EL (cell line): Measurements from ENCODE around the gene SPANXB1.
"Not testable (repeated sequence)": the region's sequence is repeated elsewhere in the genome, so short reads cannot be mapped to it uniquely, and the experiment has no call there.

Experiments
- DNase-seq: peaks from one replicate; pipeline ENCODE4 v3.0.0-alpha.2; 2016

Gene SPANXB1, protein sequence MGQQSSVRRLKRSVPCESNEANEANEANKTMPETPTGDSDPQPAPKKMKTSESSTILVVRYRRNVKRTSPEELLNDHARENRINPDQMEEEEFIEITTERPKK

DNA sequence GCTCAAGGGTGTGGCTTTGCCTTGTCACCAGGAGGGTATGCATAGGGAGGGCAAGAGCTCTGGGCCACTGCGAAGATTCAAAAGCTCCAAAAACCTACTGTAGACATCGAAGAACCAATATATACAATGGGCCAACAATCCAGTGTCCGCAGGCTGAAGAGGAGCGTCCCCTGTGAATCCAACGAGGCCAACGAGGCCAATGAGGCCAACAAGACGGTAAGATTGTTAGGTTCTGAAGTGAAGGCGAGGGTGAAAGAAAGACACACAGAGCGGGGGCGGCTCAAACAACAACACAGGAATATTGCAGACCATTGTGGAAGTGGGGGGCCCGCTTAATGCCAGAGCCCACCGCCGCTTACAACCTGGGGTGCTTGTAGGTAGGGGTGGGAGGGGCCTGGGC, at the start of gene SPANXB1:
SPANXB1 (plus strand) TSS at position 27 of the 400 bp plus-strand sequence; CDS start at position 127, 100 bp downstream.
- DNase-seq: not testable (repeated sequence)

DNA sequence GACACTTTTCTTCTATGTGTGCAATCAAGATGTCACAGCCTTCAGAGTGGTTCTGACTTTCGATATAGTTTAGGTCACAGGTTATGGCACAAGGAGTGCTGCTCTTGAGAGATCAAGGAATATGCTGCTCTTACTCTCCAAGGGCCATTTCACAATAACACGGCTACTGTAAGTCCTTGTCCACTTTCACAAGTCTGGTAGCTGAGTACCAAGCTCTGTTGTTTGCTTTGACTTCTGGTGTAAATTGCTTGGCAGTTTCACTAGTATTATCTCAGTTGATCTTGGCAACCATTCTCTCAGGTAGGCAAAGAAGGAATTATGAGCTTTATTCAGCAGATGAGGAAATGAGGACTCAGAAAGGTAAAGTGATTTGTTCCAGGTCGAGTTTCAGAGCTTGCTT, 35.4 kb upstream of the SPANXB1 start:
- DNase-seq: no peak

DNA sequence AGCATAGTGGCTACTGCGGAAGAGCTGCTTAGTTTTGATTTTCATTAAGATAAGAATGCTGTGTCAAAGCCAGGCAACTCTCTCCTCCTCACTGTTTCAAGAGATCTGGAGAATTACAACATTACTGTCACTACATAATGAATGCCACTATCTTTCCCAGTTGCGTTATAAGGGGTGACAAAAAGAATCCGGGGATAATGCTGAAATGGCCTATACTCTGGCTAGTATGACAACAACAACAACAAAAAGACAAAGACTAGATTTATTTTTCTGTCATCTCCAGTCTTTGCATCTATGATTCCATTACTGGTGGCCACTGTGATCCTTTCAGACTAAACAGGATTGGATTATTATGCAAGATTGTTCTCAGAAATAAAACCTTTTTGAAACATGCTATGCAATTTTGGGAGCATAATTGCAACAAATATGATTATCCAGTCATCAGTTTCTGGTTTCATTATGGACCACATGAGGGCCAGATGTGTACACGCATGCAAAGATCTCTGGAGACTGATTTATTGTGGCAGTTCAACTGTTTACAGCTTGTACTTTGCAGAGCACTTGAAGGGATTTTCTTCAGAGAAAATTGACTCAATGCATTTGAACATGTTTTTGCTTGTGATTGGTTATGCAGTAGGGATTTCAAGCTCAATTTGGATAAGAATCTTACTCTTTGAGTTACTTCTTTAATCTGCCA, 31.1 kb upstream of the SPANXB1 start:
- DNase-seq: no peak

DNA sequence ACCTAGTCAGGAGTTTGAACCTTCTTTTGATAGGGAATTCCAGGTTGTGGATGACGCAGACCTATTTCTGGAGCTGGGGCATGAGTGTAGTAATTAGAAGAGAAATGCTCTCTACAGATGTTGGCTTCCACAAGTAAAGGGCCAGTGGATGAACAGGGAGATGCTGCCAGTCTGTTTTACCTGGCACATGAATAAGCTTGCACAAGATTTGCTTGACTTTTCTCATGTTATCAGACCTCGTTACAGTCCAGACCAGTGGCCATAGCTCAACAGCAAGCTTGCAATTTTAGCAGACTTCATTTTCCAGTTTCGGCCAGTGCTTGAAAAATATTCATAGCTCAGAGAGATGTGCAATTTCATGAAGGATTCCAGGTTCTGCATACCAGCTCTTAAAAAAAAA, 26.9 kb upstream of the SPANXB1 start:
- DNase-seq: no peak

DNA sequence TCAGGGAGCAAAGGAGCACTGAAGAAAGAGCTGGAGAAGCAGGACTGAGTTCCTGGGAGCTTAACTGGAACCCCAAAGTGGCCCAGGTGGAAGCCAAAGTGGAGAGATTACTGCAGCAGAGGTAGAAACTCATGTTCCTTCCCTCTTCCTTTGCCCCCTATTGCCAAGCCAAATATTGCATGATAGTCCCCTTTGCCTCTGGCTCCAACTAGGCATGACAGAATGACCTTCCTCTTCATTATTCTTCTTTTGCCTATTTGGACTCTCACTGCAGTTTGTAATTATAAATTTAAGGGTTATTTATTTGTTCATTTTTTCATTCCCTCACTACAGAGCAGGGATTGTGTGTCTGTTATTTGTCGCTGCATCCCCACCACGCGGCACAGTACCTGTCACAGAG, 22.1 kb upstream of the SPANXB1 start:
- no peak for DNase-seq

DNA sequence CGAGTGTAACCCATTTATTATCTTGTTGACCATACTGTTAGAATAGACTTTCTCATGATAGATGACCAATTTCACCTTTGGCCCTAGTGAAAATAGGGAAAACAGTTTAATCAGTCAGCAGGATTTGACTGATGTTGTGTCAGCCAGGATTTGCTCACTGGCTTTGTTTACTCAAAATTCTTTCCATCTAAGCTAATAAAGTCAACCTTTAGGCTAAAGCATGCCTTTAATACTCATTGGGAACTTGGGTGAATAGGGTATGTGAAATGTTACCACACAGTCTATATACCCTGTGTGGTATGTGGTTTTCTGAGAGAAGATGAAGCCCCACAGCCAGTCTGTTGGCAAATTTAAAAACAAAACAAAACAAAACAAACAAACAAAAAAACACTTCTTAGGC, 18.7 kb upstream of the SPANXB1 start:
- DNase-seq: no peak

DNA sequence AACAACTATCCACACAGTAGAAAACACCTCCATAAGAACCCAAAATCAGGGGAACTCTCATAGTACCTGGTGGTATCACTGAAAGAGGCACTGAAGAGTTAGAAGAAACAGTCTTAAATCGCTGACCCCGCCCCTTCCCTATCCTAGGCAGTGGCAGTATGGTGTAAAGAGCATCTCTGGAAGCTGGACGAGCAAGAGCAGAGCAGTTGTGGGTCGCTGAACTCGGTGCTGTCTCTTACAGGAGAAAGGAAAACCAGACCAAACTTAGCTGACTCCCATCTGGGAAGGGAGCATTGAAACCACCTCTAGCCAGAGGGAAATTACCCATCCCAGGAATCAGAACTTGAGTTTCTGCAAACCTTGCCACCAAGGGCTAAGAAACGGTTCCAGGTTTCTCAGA, 2.8 kb downstream of the SPANXB1 start:
- not testable (repeated sequence) for DNase-seq

DNA sequence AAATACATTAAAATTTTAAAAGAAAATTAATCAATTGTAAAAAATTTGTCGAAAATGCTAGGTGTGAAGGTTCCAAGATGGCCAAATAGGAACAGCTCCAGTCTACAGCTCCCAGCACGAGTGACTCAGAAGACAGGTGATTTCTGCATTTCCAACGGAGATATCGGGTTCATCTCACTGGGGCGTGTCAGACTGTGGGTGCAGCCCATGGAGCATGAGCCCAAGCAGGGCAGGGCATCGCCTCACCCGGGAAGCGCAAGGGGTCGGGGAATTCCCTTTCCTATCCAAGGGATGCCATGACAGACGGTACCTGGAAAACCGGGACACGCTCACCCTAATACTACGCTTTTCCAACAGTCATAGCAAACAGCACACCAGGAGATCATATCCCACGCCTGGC, 41.9 kb downstream of the SPANXB1 start:
- not testable (repeated sequence) for DNase-seq

DNA sequence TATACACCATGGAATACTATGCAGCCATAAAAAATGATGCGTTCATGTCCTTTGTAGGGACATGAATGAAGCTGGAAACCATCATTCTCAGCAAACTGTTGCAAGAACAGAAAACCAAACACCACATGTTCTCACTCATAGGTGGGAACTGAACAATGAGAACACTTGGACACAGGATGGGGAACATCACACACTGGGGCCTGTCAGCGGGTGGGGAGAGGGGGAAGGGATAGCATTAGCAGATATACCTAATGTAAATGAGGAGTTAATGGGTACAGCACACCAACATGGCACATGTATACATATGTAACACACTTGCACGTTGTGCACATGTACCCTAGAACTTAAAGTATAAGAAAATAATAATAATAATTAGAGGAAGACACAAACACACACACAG, 47.5 kb downstream of the SPANXB1 start:
- DNase-seq: not testable (repeated sequence)

DNA sequence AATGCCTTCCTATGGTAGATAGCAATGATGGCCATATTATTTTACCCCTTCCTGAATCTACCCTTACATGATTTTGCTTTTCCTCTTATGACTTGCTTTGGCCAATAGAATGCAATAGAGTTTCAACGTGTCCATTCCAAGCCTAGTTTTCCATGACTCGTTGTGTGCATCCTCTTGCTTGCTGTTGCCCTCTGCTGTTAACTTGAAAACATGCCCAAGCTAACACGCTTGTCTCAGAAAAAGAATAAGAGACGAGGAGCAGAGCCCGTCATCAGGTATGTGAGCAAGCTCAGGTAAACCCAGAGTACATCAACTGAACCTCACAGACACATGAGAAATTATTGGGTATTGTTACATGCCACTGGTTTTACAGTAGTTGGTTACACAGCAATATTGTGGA, 49.7 kb downstream of the SPANXB1 start:
- DNase-seq: not testable (repeated sequence)
